Measurements from ENCODE around the gene ZNF236. TPM values are rescaled to one million over a fixed set of nuclear protein-coding genes. Genes with fewer than 3 reads are reported as not detected.

Gene ZNF236
- total and polyA plus RNA-seq, 2 donors (not counting 1 experiment from before 2014, with no cell fraction given): 8.9 to 39.5 TPM

DNA sequence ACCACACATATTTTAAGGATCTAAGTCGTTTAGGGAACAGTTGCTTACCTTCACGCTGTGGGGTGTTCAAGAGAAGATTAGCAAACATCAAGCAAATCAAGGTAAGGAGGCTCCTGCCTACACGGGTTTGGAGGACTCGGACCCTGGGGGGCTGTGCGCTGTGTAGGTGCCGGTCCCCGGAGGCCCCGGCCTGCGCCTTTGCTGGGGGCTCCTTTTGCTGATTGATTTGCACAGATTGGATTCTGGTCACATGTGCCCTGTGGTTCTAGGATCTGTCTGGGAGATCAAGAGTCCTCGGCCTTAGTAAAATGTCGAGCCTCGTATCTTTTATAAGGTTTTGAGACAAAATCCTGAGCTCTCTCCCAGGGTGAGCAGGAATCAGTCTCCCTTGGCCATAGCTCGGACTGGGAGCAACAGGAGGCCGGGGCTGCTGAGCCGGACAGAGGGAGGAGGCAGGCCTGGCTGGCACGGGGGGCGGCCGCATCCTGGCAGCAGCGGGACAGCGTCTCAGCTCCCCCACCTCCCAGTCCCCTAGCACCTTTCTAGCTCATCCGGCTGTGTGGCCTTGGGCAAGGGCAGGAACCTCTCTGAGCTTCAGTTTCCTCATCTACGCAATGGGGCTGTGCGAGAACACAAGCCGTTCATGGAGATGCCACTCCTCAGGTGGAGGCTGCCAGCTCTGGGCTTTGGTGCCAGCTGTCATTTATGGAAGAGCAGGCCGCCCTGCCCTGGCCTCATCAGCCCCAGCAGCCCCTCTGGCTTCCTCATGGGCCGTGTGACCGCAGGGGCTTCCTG lies 163.0 kb downstream of the ZNF236 start:
- H2AFZ ChIP-seq (ENCODE audit: insufficient read depth, low read depth, low read length, poor library complexity, severe bottlenecking): no peak overlapping the region
- no peak for ATAC-seq (ENCODE audit: low read depth)
- H3K79me2 ChIP-seq (ENCODE audit: control insufficient read depth, insufficient read depth, low read length): no peaks in the 10 kb centered on the region
- H3K9ac ChIP-seq (ENCODE audit: low read length): no peak overlapping the region
- peaks cover 28 to 46% of the 10 kb centered on the region in 2 donors for H3K4me1 ChIP-seq (ENCODE audit: control insufficient read depth in 2 of 2, insufficient read depth in 2 of 2, low read length in 2 of 2)
- ChIA-PET CTCF (interaction anchor here (1.5 to 13.3 kb wide), 8 partner anchors 10 to 225 kb away, joined by 4 to 359 read pairs (median 76); no protein-coding TSS in a partner anchor), POLR2A (no interaction called here)
- no peak overlapping the region for H3K27ac ChIP-seq (ENCODE audit: low read length in 2 of 2)
- H3K27me3 ChIP-seq (replicated peaks in 1 of 4; ENCODE audit: control extremely low read depth in 1 of 4, control insufficient read depth in 3 of 4, insufficient read depth in 4 of 4, low read length in 3 of 4): no peaks in the 10 kb centered on the region
- no peaks in the 10 kb centered on the region for H3K36me3 ChIP-seq (replicated peaks in 1 of 2; ENCODE audit: control extremely low read depth in 1 of 2, control insufficient read depth in 1 of 2, extremely low read depth in 1 of 2, insufficient read depth in 2 of 2, low read length in 1 of 2)
- no peak for TF ChIP-seq EZH2 (IDR thresholded peaks at IDR 0.05; ENCODE audit: borderline replicate concordance, insufficient read depth, low read depth, low read length, poor library complexity, severe bottlenecking)
- TF ChIP-seq CTCF (IDR thresholded peaks at IDR 0.05): no peak
- Mint-ChIP-seq H3K9me3 (ENCODE audit: insufficient read depth) (no peaks in the 10 kb centered on the region), H3K27ac (no peak overlapping the region), H3K27me3 (no peaks in the 10 kb centered on the region), H3K4me3 (no peak overlapping the region), H3K4me1 (peaks cover 49% of the 10 kb centered on the region)
- H3K4me2 ChIP-seq (replicated peaks; ENCODE audit: low read depth, low read length, poor library complexity, severe bottlenecking): no peak overlapping the region
- no peak for DNase-seq
- H3K4me3 ChIP-seq (ENCODE audit: control extremely low read depth in 1 of 5, extremely low read depth in 1 of 5, insufficient read depth in 1 of 5, low read depth in 2 of 5, low read length in 4 of 5): no peak overlapping the region
- no peaks in the 10 kb centered on the region for H4K20me1 ChIP-seq (ENCODE audit: control insufficient read depth, insufficient read depth, low read length, poor library complexity, severe bottlenecking)
- 97% methylated on average over 26 of the region's 27 CpGs for WGBS (ENCODE audit: insufficient coverage)
- H3K9me3 ChIP-seq (ENCODE audit: control extremely low read depth in 1 of 3, control insufficient read depth in 2 of 3, insufficient read depth in 1 of 3, low read length in 2 of 3): no peaks in the 10 kb centered on the region
- intact Hi-C loops (cut with micrococcal nuclease): no loop called here

DNA sequence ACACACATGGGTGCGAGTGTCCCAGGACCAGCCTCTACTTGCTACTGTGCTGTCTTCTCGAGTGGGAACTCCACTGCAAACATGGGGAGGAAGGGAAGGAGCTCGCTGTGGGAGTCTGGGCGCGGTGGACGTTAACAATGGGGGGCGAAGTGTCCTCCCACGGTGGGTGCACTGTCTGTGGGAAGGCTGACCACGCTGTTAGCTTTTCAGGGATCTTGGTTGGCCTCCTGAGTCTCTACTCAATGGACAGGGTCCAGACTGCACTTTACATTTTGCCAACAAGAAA lies 163.5 kb downstream of the ZNF236 start:
- Histone ChIP-seq H3K36me3 (replicated peaks in 1 of 2; ENCODE audit: control extremely low read depth in 1 of 2, control insufficient read depth in 1 of 2, extremely low read depth in 1 of 2, insufficient read depth in 2 of 2, low read length in 1 of 2) (no peaks in the 10 kb centered on the region), H3K9me3 (ENCODE audit: control extremely low read depth in 1 of 3, control insufficient read depth in 2 of 3, insufficient read depth in 1 of 3, low read length in 2 of 3) (no peaks in the 10 kb centered on the region), H3K4me2 (replicated peaks; ENCODE audit: low read depth, low read length, poor library complexity, severe bottlenecking) (no peak overlapping the region), H3K9ac (ENCODE audit: low read length) (no peak overlapping the region), H2AFZ (ENCODE audit: insufficient read depth, low read depth, low read length, poor library complexity, severe bottlenecking) (no peak overlapping the region), H3K4me1 (ENCODE audit: control insufficient read depth in 2 of 2, insufficient read depth in 2 of 2, low read length in 2 of 2) (peaks cover 23 to 46% of the 10 kb centered on the region in 2 donors), H3K79me2 (ENCODE audit: control insufficient read depth, insufficient read depth, low read length) (no peaks in the 10 kb centered on the region), H3K27ac (ENCODE audit: low read length in 2 of 2) (no peak overlapping the region), H4K20me1 (ENCODE audit: control insufficient read depth, insufficient read depth, low read length, poor library complexity, severe bottlenecking) (no peaks in the 10 kb centered on the region), H3K27me3 (replicated peaks in 1 of 4; ENCODE audit: control extremely low read depth in 1 of 4, control insufficient read depth in 3 of 4, insufficient read depth in 4 of 4, low read length in 3 of 4) (no peaks in the 10 kb centered on the region), H3K4me3 (ENCODE audit: control extremely low read depth in 1 of 5, extremely low read depth in 1 of 5, insufficient read depth in 1 of 5, low read depth in 2 of 5, low read length in 4 of 5) (no peak overlapping the region)
- no peak for ATAC-seq (ENCODE audit: low read depth)
- Mint-ChIP-seq H3K4me3 (no peak overlapping the region), H3K27me3 (no peaks in the 10 kb centered on the region), H3K27ac (no peak overlapping the region), H3K4me1 (peaks cover 49% of the 10 kb centered on the region), H3K9me3 (ENCODE audit: insufficient read depth) (no peaks in the 10 kb centered on the region)
- intact Hi-C loops (cut with micrococcal nuclease): no loop called here
- CTCF ChIA-PET: interaction anchor here (0.6 to 13.3 kb wide), 7 partner anchors 10 to 224 kb away, joined by 4 to 359 read pairs (median 83); no protein-coding TSS in a partner anchor
- 93% methylated on average over 9 of the region's 9 CpGs for WGBS (ENCODE audit: insufficient coverage)
- TF ChIP-seq CTCF (IDR thresholded peaks at IDR 0.05): no peak
- TF ChIP-seq EZH2 (IDR thresholded peaks at IDR 0.05; ENCODE audit: borderline replicate concordance, insufficient read depth, low read depth, low read length, poor library complexity, severe bottlenecking): no peak
- POLR2A ChIA-PET: no interaction called here
- DNase-seq: no peak
